Measurements from ENCODE around the gene FKBP1A. TPM values are rescaled to one million over a fixed set of nuclear protein-coding genes. Genes with fewer than 3 reads are reported as not detected.

The FKBP1A gene
- total RNA-seq, 1 donor from 2014 or later: 46.9 TPM

DNA sequence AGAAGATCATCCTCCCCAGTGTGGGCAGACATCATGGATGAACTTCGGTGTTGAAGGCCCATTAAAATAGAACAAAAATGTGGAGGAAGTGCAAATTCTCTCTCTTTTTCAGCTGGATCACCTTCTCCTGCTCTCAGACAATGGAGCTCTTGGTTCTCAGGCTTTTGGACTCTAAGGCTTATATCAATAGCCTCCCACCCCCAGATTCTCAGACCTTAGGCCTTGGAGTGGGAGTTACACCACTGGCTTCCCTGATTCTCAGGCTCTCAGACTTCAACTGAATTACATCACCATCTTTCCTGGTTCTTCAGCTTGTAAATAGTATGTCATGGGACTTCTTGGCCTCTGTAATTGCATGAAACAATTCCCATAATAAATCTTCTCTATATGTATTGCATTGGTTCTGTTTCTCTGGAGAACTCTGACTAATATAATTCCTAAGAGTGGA is 37.2 kb upstream of the FKBP1A start:
- TF ChIP-seq, protein P1, sequence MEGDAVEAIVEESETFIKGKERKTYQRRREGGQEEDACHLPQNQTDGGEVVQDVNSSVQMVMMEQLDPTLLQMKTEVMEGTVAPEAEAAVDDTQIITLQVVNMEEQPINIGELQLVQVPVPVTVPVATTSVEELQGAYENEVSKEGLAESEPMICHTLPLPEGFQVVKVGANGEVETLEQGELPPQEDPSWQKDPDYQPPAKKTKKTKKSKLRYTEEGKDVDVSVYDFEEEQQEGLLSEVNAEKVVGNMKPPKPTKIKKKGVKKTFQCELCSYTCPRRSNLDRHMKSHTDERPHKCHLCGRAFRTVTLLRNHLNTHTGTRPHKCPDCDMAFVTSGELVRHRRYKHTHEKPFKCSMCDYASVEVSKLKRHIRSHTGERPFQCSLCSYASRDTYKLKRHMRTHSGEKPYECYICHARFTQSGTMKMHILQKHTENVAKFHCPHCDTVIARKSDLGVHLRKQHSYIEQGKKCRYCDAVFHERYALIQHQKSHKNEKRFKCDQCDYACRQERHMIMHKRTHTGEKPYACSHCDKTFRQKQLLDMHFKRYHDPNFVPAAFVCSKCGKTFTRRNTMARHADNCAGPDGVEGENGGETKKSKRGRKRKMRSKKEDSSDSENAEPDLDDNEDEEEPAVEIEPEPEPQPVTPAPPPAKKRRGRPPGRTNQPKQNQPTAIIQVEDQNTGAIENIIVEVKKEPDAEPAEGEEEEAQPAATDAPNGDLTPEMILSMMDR (IDR thresholded peaks at IDR 0.05; ENCODE audit: insufficient read depth, low read length, severe bottlenecking): no peak
- no peaks in the 10 kb centered on the region for H3K36me3 ChIP-seq (ENCODE audit: control insufficient read depth, insufficient read depth, low read length)
- no peak for FAIRE-seq
- no peak for DNase-seq (ENCODE audit: low read depth)
- no peaks in the 10 kb centered on the region for H3K27me3 ChIP-seq (ENCODE audit: control insufficient read depth, insufficient read depth, low read length)
- H3K4me3 ChIP-seq (ENCODE audit: low read depth, low read length): no peak overlapping the region

DNA sequence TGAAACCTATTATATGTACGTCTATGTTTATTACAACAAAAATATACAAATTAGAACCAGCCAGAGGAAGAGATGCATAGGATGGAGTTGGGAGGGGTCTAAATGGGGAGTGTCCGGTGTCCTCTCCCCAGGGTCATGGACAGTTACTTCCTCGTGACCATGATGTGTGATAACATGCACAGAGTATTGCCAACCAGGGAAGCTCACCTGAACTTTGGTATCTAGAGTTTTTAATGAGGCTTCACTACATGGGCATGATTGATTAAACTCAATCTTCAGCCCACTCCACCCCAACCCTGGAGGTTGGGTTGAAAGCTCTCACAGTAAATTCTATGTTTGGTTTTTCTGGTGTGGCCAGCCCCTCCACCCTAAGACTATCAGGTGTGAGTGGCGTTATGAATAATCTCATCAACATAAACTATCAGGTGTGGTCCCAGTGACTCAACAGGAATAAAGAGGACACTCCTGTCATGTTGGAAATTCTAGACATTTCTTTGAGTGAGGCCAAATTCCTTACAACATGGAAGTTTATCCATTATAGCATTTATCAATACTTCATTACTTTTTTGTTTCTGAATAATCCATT is 36.4 kb upstream of the FKBP1A start:
- Histone ChIP-seq H3K36me3 (ENCODE audit: control insufficient read depth, insufficient read depth, low read length) (no peaks in the 10 kb centered on the region), H3K4me3 (ENCODE audit: low read depth, low read length) (no peak overlapping the region), H3K27me3 (ENCODE audit: control insufficient read depth, insufficient read depth, low read length) (no peaks in the 10 kb centered on the region)
- FAIRE-seq (no peak), DNase-seq (ENCODE audit: low read depth) (peak; percentile 54)
- TF ChIP-seq, protein P1 (IDR thresholded peaks at IDR 0.05; ENCODE audit: insufficient read depth, low read length, severe bottlenecking): no peak

DNA sequence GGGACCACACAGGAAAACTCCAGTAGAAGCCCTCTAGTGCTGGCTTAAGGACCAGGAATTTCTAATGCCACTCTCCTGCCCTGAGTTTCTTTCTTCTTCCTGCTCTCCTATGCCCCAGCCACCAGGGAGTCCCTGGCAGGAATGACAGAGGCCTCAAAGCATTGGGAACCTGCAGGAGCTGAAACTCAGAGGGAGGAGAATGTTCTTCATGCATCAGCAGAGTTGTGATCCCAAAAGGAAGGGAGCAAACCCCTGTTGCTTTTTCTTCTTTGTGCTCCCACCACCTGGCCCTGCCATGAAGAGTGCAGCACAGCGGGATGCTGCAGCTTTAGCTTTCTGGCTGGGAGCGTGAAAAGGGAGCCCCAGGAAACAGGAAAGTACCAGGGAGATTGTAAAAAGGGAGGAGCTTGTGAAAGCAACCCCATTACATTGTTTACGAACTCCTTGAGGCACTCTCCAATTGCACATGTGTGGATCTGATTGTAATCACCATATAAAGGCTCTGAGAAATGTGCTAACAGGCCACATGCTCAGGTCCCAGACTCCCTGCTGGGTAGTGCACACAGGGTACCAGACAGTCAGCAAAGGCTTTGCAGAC is 34.7 kb upstream of the FKBP1A start:
- Histone ChIP-seq H3K4me3 (ENCODE audit: low read depth, low read length) (no peak overlapping the region), H3K36me3 (ENCODE audit: control insufficient read depth, insufficient read depth, low read length) (no peaks in the 10 kb centered on the region), H3K27me3 (ENCODE audit: control insufficient read depth, insufficient read depth, low read length) (no peaks in the 10 kb centered on the region)
- FAIRE-seq (no peak), DNase-seq (ENCODE audit: low read depth) (no peak)
- TF ChIP-seq, protein P1 (IDR thresholded peaks at IDR 0.05; ENCODE audit: insufficient read depth, low read length, severe bottlenecking): no peak

DNA sequence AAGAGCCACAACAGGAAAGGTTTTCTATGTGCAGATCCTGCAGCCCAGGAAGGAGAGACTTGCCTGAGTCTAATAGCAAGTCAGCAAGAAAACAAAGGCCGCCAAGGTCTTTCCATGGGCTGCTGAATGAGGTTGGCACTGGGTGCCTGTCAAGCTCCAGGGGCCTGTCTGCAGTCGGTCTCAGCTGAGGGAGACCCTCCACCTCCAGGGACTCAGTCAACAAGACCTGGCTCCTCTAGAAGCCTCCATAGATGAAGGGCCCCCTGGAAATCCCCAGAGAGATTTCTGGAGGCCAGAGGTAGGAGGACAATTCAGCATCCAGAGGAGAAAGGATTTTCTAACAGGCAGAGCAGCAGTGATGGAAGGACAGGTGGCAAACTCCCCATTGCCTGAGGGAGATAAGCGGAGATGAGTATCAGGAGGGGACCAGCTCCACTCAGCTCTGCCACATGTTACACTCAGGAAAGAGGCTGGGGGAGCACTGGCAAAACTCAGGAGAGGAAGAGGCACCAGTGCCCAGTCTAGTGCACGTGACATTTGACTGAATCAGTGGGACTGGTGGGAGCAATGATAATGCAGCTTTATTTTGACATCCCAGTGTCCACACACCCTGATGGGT is 33.5 kb upstream of the FKBP1A start:
- FAIRE-seq (no peak), DNase-seq (ENCODE audit: low read depth) (no peak)
- Histone ChIP-seq H3K36me3 (ENCODE audit: control insufficient read depth, insufficient read depth, low read length) (no peaks in the 10 kb centered on the region), H3K27me3 (ENCODE audit: control insufficient read depth, insufficient read depth, low read length) (no peaks in the 10 kb centered on the region), H3K4me3 (ENCODE audit: low read depth, low read length) (no peak overlapping the region)
- TF ChIP-seq, protein P1 (IDR thresholded peaks at IDR 0.05; ENCODE audit: insufficient read depth, low read length, severe bottlenecking): no peak

DNA sequence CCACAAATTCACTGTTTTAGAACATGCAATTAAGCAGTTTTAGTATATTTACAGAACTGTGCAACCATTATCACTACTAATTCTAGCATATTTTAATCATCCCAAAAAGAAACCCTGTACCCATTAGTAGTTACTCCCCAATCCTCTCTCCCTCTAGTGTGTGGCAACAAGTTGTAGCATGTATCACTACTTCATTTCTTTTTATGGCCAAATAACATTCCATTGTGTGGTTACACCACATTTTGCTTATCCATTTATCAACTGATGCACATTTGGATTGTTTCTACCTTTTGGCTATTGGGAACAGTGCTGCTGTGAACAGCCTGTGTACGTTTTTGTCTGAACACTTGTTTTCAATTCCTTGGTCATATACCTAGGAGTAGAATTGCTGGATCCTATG is 31.5 kb upstream of the FKBP1A start:
- Histone ChIP-seq H3K4me3 (ENCODE audit: low read depth, low read length) (no peak overlapping the region), H3K27me3 (ENCODE audit: control insufficient read depth, insufficient read depth, low read length) (no peaks in the 10 kb centered on the region), H3K36me3 (ENCODE audit: control insufficient read depth, insufficient read depth, low read length) (no peaks in the 10 kb centered on the region)
- TF ChIP-seq, protein P1 (IDR thresholded peaks at IDR 0.05; ENCODE audit: insufficient read depth, low read length, severe bottlenecking): no peak
- DNase-seq (ENCODE audit: low read depth) (peak; percentile 59), FAIRE-seq (no peak)

All from bronchial epithelial cell (primary cell).